ENCODE results near the gene CHST11. TPM values are rescaled to one million over a fixed set of nuclear protein-coding genes. Genes with fewer than 3 reads are reported as not detected.
"Not testable (repeated sequence)": the region's sequence is repeated elsewhere in the genome, so short reads cannot be mapped to it uniquely, and the experiment has no call there.

Gene CHST11
- polyA plus RNA-seq, 3 donors = 7.0 to 8.0 (median 7.5) TPM

GRCh38 chr12:104741497-104742367 is 285.0 kb downstream of the CHST11 start:
- DNase-seq (ENCODE audit: extremely low read depth in 1 of 11, low read depth in 9 of 11, low spot score in 4 of 11) = no peak

GRCh38 chr12:104742551-104743201 is 285.9 kb downstream of the CHST11 start:
- no peak for DNase-seq (ENCODE audit: extremely low read depth in 1 of 11, low read depth in 9 of 11, low spot score in 4 of 11)

GRCh38 chr12:104743202-104743580 is 286.4 kb downstream of the CHST11 start:
- no peak for DNase-seq (ENCODE audit: extremely low read depth in 1 of 11, low read depth in 9 of 11, low spot score in 4 of 11)

GRCh38 chr12:104743753-104744548 is 287.2 kb downstream of the CHST11 start:
- not testable (repeated sequence) for DNase-seq (ENCODE audit: extremely low read depth in 1 of 11, low read depth in 9 of 11, low spot score in 4 of 11)

DNA sequence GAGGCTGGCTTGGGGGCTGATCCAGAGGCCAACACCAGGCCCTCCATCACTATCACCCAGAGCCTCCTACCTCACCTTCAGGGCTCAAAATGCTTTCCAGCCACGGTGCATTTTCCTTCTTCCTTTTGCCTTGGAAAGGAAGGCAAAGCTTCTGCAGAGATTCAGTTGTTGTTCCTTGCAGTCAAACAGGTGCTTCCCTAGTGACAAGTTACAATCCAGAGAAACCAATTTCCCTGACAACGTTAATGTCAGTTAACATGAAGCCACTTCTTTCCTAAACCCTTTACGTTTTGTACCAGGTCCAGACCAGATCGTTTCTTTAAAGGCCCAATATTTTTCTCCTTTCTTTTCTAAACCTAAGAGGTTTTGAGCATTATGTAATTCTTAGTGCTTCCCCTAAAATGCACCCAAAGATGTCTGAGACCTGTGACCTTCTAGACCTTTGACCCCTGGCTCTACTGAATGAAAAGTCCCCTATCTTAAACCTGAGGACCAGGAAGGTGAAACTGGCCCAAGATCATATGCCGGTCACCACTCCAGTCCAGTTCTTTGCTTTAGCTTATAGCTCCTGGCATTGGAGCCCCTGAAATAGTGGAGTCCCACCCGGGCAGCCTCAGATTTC is 289.8 kb downstream of the CHST11 start:
- DNase-seq (ENCODE audit: extremely low read depth in 1 of 11, low read depth in 9 of 11, low spot score in 4 of 11) = no peak

- no peak for DNase-seq (ENCODE audit: extremely low read depth in 1 of 11, low read depth in 9 of 11, low spot score in 4 of 11)
These were observed 290.6 kb downstream of the CHST11 start for GRCh38 chr12:104747330-104747729.

- no peak for DNase-seq (ENCODE audit: extremely low read depth in 1 of 11, low read depth in 9 of 11, low spot score in 4 of 11)
These were observed 291.2 kb downstream of the CHST11 start for GRCh38 chr12:104747955-104748354.

DNA sequence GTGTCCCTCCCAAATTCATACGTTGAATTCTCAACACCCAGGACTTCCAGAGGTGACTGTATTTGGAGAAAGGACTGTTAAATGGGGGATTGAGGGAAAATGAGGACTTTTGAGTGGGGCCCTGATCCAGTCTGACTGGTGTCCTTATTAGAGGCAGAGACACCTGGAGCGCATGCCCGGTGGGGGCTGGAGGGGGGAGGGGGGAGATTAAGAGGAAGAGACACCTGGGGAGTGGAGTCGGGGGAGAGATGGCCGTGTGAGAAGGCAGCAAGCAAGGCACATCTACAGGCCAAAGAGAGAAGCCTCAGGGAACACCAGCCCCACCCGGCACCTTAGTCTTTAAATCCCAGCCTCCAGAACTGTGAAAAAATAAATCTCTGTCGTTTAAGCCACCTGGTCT is 291.6 kb downstream of the CHST11 start:
- DNase-seq (ENCODE audit: extremely low read depth in 1 of 11, low read depth in 9 of 11, low spot score in 4 of 11) = no peak

GRCh38 chr12:104748790-104749189 is 292.0 kb downstream of the CHST11 start:
- no peak for DNase-seq (ENCODE audit: extremely low read depth in 1 of 11, low read depth in 9 of 11, low spot score in 4 of 11)

DNA sequence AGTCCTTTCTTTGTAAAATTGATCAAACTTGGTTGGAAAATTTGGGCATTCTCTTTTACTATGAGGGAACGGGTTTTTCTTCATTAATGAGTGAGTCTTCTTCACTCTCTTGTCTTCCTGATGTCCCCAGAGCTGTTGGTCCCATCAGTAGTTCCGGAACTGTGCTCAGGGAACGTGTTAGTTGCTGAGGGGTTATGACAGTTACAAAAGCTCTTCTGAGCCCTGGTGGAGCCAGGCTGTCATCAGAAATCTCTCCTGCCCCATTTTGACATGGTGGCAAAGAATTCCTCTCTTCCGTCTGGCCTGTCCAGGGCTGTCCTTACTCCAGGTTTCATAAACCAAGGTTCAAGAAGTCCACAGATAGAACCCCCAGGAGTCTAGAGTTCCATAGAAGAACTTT is 292.8 kb downstream of the CHST11 start:
- DNase-seq (ENCODE audit: extremely low read depth in 1 of 11, low read depth in 9 of 11, low spot score in 4 of 11) = no peak

GRCh38 chr12:104750061-104750460 is 293.3 kb downstream of the CHST11 start:
- DNase-seq (ENCODE audit: extremely low read depth in 1 of 11, low read depth in 9 of 11, low spot score in 4 of 11) = no peak

GRCh38 chr12:104751120-104751519 is 294.4 kb downstream of the CHST11 start:
- no peak for DNase-seq (ENCODE audit: extremely low read depth in 1 of 11, low read depth in 9 of 11, low spot score in 4 of 11)

- DNase-seq (ENCODE audit: extremely low read depth in 1 of 11, low read depth in 9 of 11, low spot score in 4 of 11) = no peak
These were observed 294.8 kb downstream of the CHST11 start for GRCh38 chr12:104751594-104751993.

GRCh38 chr12:104752016-104752415 is 295.3 kb downstream of the CHST11 start:
- DNase-seq (ENCODE audit: extremely low read depth in 1 of 11, low read depth in 9 of 11, low spot score in 4 of 11) = no peak

GRCh38 chr12:104752881-104753280 is 296.1 kb downstream of the CHST11 start:
- no peak for DNase-seq (ENCODE audit: extremely low read depth in 1 of 11, low read depth in 9 of 11, low spot score in 4 of 11)

- no peak for DNase-seq (ENCODE audit: extremely low read depth in 1 of 11, low read depth in 9 of 11, low spot score in 4 of 11)
These were observed 300.2 kb downstream of the CHST11 start for GRCh38 chr12:104756901-104757300.

DNA sequence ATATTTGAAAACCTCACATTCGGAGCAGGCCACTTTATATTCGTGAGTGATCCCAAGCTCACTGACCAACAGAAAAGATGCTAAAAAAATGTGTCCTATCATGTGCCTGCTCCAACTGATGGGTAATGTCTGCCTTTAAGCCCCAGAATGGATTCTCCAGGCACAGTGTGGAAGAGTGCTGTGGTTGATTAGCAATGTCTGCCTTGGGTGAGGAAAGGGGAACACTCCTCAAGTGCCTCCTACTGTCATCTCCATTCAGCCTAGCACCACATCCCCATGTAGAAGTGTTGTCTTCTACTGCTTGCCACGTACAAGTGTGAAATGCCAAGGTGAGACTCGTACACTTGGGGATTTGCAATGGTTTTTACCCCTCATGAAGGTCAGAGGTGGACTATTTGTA is 302.0 kb downstream of the CHST11 start:
- no peak for DNase-seq (ENCODE audit: extremely low read depth in 1 of 11, low read depth in 9 of 11, low spot score in 4 of 11)

DNA sequence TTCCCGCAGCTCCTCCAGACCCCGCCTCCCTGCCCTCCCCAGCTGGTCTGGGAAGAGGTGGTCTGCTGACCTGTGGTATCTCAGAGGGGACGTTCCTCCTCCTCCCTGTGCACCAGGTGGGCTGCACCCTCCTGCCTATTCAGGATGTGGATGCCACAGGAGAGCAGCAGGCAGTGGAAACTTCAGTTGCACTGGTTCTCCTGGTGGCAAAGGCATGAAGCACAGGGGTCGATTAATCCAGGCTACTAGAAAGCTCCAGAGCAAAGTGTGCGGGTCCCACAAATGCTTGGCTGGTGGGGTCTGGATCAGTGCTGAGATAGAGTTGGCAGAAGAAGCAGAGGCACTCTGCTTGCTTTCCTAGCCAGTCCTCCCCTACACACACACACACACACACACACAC is 304.3 kb downstream of the CHST11 start:
- DNase-seq (ENCODE audit: extremely low read depth in 1 of 11, low read depth in 9 of 11, low spot score in 4 of 11) = no peak

DNA sequence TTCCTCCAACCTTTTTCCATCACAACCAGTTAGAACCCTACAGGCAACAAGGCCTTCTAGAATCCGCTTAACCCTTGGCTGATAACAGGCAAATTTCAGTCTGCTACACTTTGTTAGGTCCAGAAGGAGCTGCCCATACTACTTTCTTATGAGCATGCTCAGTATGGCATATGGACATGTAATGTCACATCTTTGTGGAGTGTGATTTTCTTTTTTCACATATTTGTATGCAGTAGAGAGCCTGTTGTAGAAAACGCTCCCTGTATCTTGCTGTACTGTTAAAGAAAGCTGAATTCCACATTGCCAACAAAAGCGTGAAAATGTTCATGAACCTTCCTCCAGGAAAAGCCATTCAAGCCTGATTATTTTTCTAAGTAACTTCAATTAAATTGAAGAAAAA is 304.9 kb downstream of the CHST11 start:
- DNase-seq (ENCODE audit: extremely low read depth in 1 of 11, low read depth in 9 of 11, low spot score in 4 of 11) = no peak
